Measurements from ENCODE around the gene RHD. TPM values are rescaled to one million over a fixed set of nuclear protein-coding genes. Genes with fewer than 3 reads are reported as not detected.

The RHD gene
- total RNA-seq, 4 donors from 2014 or later = not detected

- no peak for TF ChIP-seq CTCF (IDR thresholded peaks at IDR 0.05; ENCODE audit: low read depth)
Measured at GRCh38 chr1:25247829-25248754, 24.2 kb upstream of the RHD start.

GRCh38 chr1:25253911-25254310 lies 18.4 kb upstream of the RHD start:
- TF ChIP-seq CTCF (IDR thresholded peaks at IDR 0.05; ENCODE audit: low read depth) = no peak

GRCh38 chr1:25255706-25256577 lies 16.4 kb upstream of the RHD start:
- TF ChIP-seq CTCF (IDR thresholded peaks at IDR 0.05; ENCODE audit: low read depth) = no peak

GRCh38 chr1:25256578-25256965 lies 15.7 kb upstream of the RHD start:
- no peak for TF ChIP-seq CTCF (IDR thresholded peaks at IDR 0.05; ENCODE audit: low read depth)

GRCh38 chr1:25257196-25257595 lies 15.1 kb upstream of the RHD start:
- no peak for TF ChIP-seq CTCF (IDR thresholded peaks at IDR 0.05; ENCODE audit: low read depth)

- TF ChIP-seq CTCF (IDR thresholded peaks at IDR 0.05; ENCODE audit: low read depth) = no peak
Measured at GRCh38 chr1:25338188-25338981, 66.1 kb downstream of the RHD start, which contains the start of gene TMEM50A. TMEM50A (plus strand) TSS chr1:25338334; CDS start chr1:25340487, 2,153 bp downstream.

Data from subcutaneous adipose tissue (tissue), 4 donors.